Body of pancreas (tissue), 4 donors: ENCODE data around the gene CDC42BPA. TPM values are rescaled to one million over a fixed set of nuclear protein-coding genes. Genes with fewer than 3 reads are reported as not detected.
A peak's percentile ranks its signal among the peaks of the same experiment; 100 is the strongest.

ENCODE experiments used
- ATAC-seq: fragments of 150-250 bp; one replicate; pipeline ENCODE4 v1.9.1; 2016
- DNase-seq, 4 donors: peaks; one replicate each; pipeline ENCODE4 v3.0.0-alpha.2; 2019
- H3K27ac ChIP-seq, 4 donors: fragments of 200-600 bp; sonication (generic); 1 replicate in 3 of 4; 2 replicates in 1 of 4; pipeline versions ENCODE4 v1.5.1 to v1.6.1; 2016 to 2019; ENCODE audit warnings: mild to moderate bottlenecking in 1 of 4, mixed read lengths in 1 of 4, moderate library complexity in 1 of 4
- H3K27me3 ChIP-seq, 2 donors: fragments of 200-600 bp; sonication (generic); one replicate each; pipeline ENCODE4 v1.6.0; 2016; ENCODE audit warnings: mild to moderate bottlenecking in 1 of 2
- H3K36me3 ChIP-seq, 2 donors: fragments of 200-600 bp; sonication (generic); replicated peaks in 1 of 2; 2 replicates each; pipeline ENCODE4 v1.5.1; 2016; ENCODE audit warnings: low read depth in 2 of 2; ENCODE audit not compliant: insufficient read depth in 1 of 2
- H3K4me1 ChIP-seq: fragments of 200-600 bp; sonication (generic); one replicate; pipeline ENCODE4 v1.6.0; 2016
- H3K4me3 ChIP-seq, 2 donors: fragments of 200-600 bp; sonication (generic); 1 replicate in 1 of 2; 2 replicates in 1 of 2; pipeline ENCODE4 v1.5.1; 2016 to 2019
- H3K9me3 ChIP-seq, 3 donors: fragments of 200-600 bp; sonication (generic); 1 replicate in 2 of 3; 2 replicates in 1 of 3; pipeline ENCODE4 v1.5.1; 2016
- POLR2A ChIP-seq, 3 donors: fragments of 450-650 bp; IDR thresholded peaks; one replicate each; pipeline ENCODE4 v1.6.1; 2016; ENCODE audit warnings: antibody characterized with exemption in 3 of 3, mild to moderate bottlenecking in 2 of 3
- WGBS, 2 donors: methylation state at CpG; one replicate each; pipeline ENCODE4 v1.1.5; 2017; 5-methylcytosine and 5-hydroxymethylcytosine counted together
- intact Hi-C: fragments of 100-400 bp; cut with DNase I; formaldehyde crosslinking; loops from one replicate; pipeline ENCODE4 v1.15.1; 2023
- total RNA-seq, 2 donors: library from RNA; depleted of rRNA; stranded (reverse); fragments of >200 nt; gene quantifications; one replicate each; pipeline ENCODE4 v1.1.0, GENCODE V29; 2016
- TF ChIP-seq, protein P1 (sequence below), 7 experiments: fragments of 450-650 bp in 4 of 7; fragments of 200-600 bp in 3 of 7; sonication (generic) in 3 of 7; IDR thresholded peaks; one replicate each; pipeline ENCODE4 v1.5.1; 2016 to 2019; ENCODE audit warnings: antibody characterized with exemption in 7 of 7

The CDC42BPA gene
- total RNA-seq, 2 donors from 2014 or later = 35.9 to 37.6 TPM

DNA sequence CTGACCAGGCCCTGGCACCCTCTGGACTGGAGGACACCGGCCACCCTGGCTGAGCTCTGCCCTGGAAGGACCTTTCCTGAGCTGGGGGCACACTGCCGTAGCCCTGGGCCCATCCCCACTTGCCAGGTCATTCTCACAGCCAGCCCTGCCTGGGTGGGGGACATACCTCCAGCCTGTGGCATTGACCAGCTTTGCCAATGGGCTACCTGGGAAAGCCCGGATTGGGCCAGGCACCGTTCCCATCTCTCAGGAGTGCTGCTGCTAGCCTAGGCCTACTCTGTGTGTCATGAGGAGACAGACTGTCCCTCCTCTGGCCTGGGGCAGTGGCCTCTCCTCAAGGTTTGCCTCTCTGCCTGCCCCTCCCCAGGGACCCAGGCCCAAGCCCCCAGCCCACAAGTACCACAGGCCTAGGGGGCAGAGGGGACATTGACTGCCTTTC lies 338.2 kb downstream of the CDC42BPA start:
- intact Hi-C loops = no loop called here
- no peak for ATAC-seq
- DNase-seq = peak in 1 of 4 donors; percentile 17
- Histone ChIP-seq H3K4me3 (no peak overlapping the region), H3K27me3 (no peaks in the 10 kb centered on the region), H3K9me3 (no peaks in the 10 kb centered on the region), H3K27ac (peak overlapping the region; percentile 9 to 66 (median 32)), H3K4me1 (peaks cover 39% of the 10 kb centered on the region), H3K36me3 (peaks cover 17 to 26% of the 10 kb centered on the region in 2 donors)
- 84% methylated on average over 4 of the region's 4 CpGs; no CpG with 5 or more reads in 1 of the 2 donors for WGBS, 2 donors
- TF ChIP-seq POLR2A (IDR thresholded peaks at IDR 0.05) = no peak
- TF ChIP-seq, protein P1, sequence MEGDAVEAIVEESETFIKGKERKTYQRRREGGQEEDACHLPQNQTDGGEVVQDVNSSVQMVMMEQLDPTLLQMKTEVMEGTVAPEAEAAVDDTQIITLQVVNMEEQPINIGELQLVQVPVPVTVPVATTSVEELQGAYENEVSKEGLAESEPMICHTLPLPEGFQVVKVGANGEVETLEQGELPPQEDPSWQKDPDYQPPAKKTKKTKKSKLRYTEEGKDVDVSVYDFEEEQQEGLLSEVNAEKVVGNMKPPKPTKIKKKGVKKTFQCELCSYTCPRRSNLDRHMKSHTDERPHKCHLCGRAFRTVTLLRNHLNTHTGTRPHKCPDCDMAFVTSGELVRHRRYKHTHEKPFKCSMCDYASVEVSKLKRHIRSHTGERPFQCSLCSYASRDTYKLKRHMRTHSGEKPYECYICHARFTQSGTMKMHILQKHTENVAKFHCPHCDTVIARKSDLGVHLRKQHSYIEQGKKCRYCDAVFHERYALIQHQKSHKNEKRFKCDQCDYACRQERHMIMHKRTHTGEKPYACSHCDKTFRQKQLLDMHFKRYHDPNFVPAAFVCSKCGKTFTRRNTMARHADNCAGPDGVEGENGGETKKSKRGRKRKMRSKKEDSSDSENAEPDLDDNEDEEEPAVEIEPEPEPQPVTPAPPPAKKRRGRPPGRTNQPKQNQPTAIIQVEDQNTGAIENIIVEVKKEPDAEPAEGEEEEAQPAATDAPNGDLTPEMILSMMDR (IDR thresholded peaks at IDR 0.05) = no peak

DNA sequence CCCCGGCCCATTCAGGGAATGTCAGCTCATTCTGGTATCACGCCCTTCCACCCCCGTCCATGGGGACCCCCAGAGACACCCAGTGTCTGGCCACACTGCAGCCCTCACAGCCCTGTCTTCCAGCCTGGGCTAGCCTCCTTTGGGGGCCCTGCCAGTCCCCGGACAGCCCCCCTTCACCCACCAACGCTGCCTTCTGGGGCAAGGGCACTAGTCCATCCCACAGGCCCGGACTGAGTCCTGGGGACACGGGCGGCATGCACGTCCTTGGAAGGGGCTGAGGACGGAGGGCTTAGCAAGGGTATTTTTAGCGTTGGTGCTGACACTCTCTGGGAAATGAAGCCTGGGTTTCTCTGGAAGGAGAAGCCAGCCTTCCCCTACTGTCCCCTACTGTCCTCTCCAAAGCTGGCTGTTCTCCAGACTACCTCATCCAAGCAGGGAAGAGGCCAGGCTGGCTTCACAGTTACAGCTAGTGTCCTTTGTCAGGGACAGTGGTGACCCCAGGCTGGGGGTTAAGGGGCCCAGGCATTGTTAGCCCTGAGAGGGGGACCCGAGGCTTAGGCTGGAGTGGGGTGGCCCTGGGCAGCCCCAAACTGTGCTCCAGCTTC lies 338.7 kb downstream of the CDC42BPA start:
- DNase-seq (peak in 1 of 4 donors; percentile 15), ATAC-seq (no peak)
- Histone ChIP-seq H3K27me3 (no peaks in the 10 kb centered on the region), H3K36me3 (peaks cover 15 to 23% of the 10 kb centered on the region in 2 donors), H3K4me3 (no peak overlapping the region), H3K27ac (peak overlapping the region in 3 of 4 donors; percentile 9 to 66 (median 48)), H3K4me1 (peaks cover 44% of the 10 kb centered on the region), H3K9me3 (no peaks in the 10 kb centered on the region)
- WGBS, 2 donors = 84 to 89% methylated on average over 8 to 12 of the region's 12 CpGs
- intact Hi-C loops = no loop called here
- TF ChIP-seq, protein P1 (IDR thresholded peaks at IDR 0.05) = no peak
- no peak for TF ChIP-seq POLR2A (IDR thresholded peaks at IDR 0.05)

DNA sequence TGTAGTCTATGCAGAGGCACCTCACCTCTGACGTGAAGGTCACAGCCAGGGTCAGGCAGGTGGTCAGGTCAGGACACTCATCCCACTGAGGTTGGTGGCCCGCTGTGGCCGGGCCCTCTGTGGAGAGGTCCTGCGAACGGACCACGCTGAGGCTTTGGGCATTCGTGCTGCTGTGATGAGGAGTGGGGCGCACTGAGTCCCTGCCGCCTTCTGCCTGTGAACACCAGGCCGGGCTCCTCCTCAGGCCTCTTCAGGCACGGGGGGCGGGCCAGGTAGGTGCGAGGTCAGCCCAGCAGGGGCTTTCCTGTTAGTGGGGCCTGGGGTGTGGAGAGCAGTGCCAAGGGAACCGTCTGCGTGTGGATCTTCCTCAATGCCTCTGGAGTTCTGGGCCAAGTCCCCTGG lies 339.2 kb downstream of the CDC42BPA start:
- intact Hi-C loops = no loop called here
- no peak overlapping the region for H3K4me3 ChIP-seq
- no peaks in the 10 kb centered on the region for H3K27me3 ChIP-seq
- TF ChIP-seq, protein P1 (IDR thresholded peaks at IDR 0.05) = no peak
- no peak for TF ChIP-seq POLR2A (IDR thresholded peaks at IDR 0.05)
- WGBS, 2 donors = 89% methylated on average over 15 of the region's 15 CpGs; no CpG with 5 or more reads in 1 of the 2 donors
- H3K27ac ChIP-seq = no peak overlapping the region
- no peaks in the 10 kb centered on the region for H3K9me3 ChIP-seq
- H3K36me3 ChIP-seq = peaks cover 14 to 23% of the 10 kb centered on the region in 2 donors
- peaks cover 49% of the 10 kb centered on the region for H3K4me1 ChIP-seq
- ATAC-seq = no peak
- no peak for DNase-seq

DNA sequence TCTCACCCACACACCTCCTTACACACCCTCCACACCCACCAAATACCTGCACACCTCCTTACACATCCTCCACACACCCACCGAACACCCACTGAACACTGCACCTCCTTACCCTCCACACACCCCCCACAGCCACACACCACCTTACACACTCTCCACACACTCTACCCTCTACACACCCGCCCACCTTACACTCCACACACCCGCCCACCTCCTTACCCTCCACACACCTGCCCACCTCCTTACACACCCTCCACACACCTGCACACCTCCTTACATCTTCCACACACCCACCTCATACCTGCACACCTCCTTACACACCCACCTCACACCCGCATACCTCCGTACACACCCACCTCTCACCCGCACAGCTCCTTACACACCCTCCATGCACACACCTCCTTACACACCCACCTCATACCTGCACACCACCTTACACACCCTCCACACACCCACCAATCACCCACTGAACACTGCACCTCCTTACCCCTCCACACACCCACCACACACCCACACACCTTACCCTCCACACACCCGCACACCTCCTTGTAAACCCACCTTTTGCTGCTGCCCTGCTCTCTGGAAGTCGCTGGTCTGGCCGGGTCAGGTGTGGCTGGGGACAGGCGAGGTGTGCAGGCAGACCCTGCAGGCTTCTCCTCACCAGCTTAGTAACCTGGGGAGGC lies 339.7 kb downstream of the CDC42BPA start:
- Histone ChIP-seq H3K27me3 (no peaks in the 10 kb centered on the region), H3K9me3 (no peaks in the 10 kb centered on the region), H3K4me1 (peaks cover 55% of the 10 kb centered on the region), H3K4me3 (no peak overlapping the region), H3K27ac (no peak overlapping the region), H3K36me3 (peaks cover 9 to 19% of the 10 kb centered on the region in 2 donors)
- ATAC-seq (no peak), DNase-seq (no peak)
- TF ChIP-seq, protein P1 (IDR thresholded peaks at IDR 0.05) = no peak
- no peak for TF ChIP-seq POLR2A (IDR thresholded peaks at IDR 0.05)
- 90 to 96% methylated on average over 3 to 10 of the region's 10 CpGs for WGBS, 2 donors
- intact Hi-C loops = no loop called here
